K562 (cell line): ENCODE measurements around the gene POU2F1. TPM values are rescaled to one million over a fixed set of nuclear protein-coding genes. Genes with fewer than 3 reads are reported as not detected.

Experiments
- ATAC-seq: fragments of 200-7000 bp; cut with Tn5 transposase; 3 replicates; pipeline ENCODE4 v1.9.1; 2020; ENCODE audit warnings: moderate library complexity
- BruUV-seq: library from RNA; stranded (reverse); fragments of 400-500 nt; replicated peaks from 2 replicates; lab custom pipeline; 2021; lab: Mats Ljungman, UMichigan
- CTCF ChIA-PET: fragments of 300-600 bp; formaldehyde crosslinking; extraction: SDS; loops from one replicate; lab custom pipeline; 2021; ENCODE audit warnings: low intra/inter-chr PET ratio; lab: Yijun Ruan, JAX
- POLR2A ChIA-PET: fragments of 300-600, 350-650 bp; sonication (Branson Sonifier 250); formaldehyde crosslinking; extraction: SDS; loops from one replicate; lab custom pipeline; 2021; ENCODE audit warnings: antibody characterized with exemption, inconsistent platforms; lab: Yijun Ruan, JAX
- DNase-seq, 4 experiments: peaks; one replicate each; pipeline versions ENCODE4 v3.0.0 to v3.0.0-alpha.2; 2011 to 2018; ENCODE audit warnings: low spot score in 3 of 4, mixed read lengths in 3 of 4; ENCODE audit errors: extremely low read depth in 1 of 4
- FAIRE-seq: peaks from 2 replicates; lab custom pipeline; 2011; peaks lifted over from hg19 to GRCh38; lab: Jason Lieb, UNC
- H2AFZ ChIP-seq: 2 replicates; pipeline ENCODE4 v1.6.0; 2011; ENCODE audit warnings: low read depth, low read length, control low read depth, inconsistent platforms
- H3K27ac ChIP-seq: fragments of 200-600 bp; 3 replicates; pipeline ENCODE4 v1.8.0; 2011; ENCODE audit warnings: low read depth, mild to moderate bottlenecking, control low read depth, inconsistent platforms, low read length, moderate library complexity, mixed read lengths; ENCODE audit errors: extremely low read depth
- H3K27me3 ChIP-seq, 2 experiments: fragments of 300-600 bp in 1 of 2; 2 replicates in 1 of 2; 3 replicates in 1 of 2; pipeline versions ENCODE4 v1.6.0 to v1.8.0; 2011; ENCODE audit warnings: inconsistent platforms in 2 of 2, low read length in 2 of 2, mild to moderate bottlenecking in 1 of 2, mixed read lengths in 1 of 2, moderate library complexity in 1 of 2; ENCODE audit not compliant: control insufficient read depth in 2 of 2, insufficient read depth in 2 of 2
- H3K36me3 ChIP-seq: fragments of 300-600 bp; 3 replicates; pipeline ENCODE4 v1.8.0; 2011; ENCODE audit warnings: mild to moderate bottlenecking, low read length, inconsistent platforms; ENCODE audit not compliant: control insufficient read depth, insufficient read depth
- H3K4me1 ChIP-seq, 2 experiments: fragments of 200-600 bp in 1 of 2; replicated peaks in 1 of 2; 2 replicates in 1 of 2; 3 replicates in 1 of 2; pipeline versions ENCODE4 v1.5.1 to v1.8.0; 2011; ENCODE audit warnings: inconsistent platforms in 2 of 2, low read length in 2 of 2, mild to moderate bottlenecking in 1 of 2, mixed read lengths in 1 of 2, moderate library complexity in 1 of 2; ENCODE audit not compliant: control insufficient read depth in 2 of 2, insufficient read depth in 2 of 2
- H3K4me2 ChIP-seq: 2 replicates; pipeline ENCODE4 v1.6.1; 2011; ENCODE audit warnings: low read length, control low read depth, inconsistent platforms, mixed read lengths; ENCODE audit not compliant: insufficient read depth
- H3K4me3 ChIP-seq: fragments of 200-600 bp; sonication (generic), shearing (Covaris generic); 2 replicates; pipeline ENCODE4 v1.5.1; 2016; ENCODE audit warnings: control low read depth, inconsistent platforms
- H3K79me2 ChIP-seq: fragments of 200-600 bp; 3 replicates; pipeline ENCODE4 v1.8.0; 2011; ENCODE audit warnings: low read length, inconsistent platforms; ENCODE audit not compliant: control insufficient read depth, insufficient read depth
- H3K9ac ChIP-seq, 2 experiments: 2 replicates each; pipeline versions ENCODE4 v1.6.0 to v1.6.1; 2011; ENCODE audit warnings: low read depth in 2 of 2, low read length in 2 of 2, control low read depth in 1 of 2, inconsistent platforms in 1 of 2, mild to moderate bottlenecking in 1 of 2, mixed read lengths in 1 of 2; ENCODE audit not compliant: insufficient read depth in 1 of 2
- H3K9me1 ChIP-seq: one replicate; pipeline ENCODE4 v1.6.0; 2011; ENCODE audit warnings: inconsistent platforms, mild to moderate bottlenecking, low read length, moderate library complexity; ENCODE audit not compliant: control insufficient read depth, insufficient read depth
- H3K9me3 ChIP-seq: replicated peaks from 2 replicates; pipeline ENCODE4 v1.5.1; 2011; ENCODE audit warnings: low read depth, low read length, inconsistent platforms; ENCODE audit not compliant: control insufficient read depth, insufficient read depth
- H4K20me1 ChIP-seq: replicated peaks from 2 replicates; pipeline ENCODE4 v1.6.1; 2011; ENCODE audit warnings: low read length, inconsistent platforms, mixed read lengths; ENCODE audit not compliant: control insufficient read depth, insufficient read depth
- EHMT2 ChIP-seq: fragments of 450-650 bp; IDR thresholded peaks from 2 replicates; pipeline ENCODE4 v1.6.1; 2018; ENCODE audit warnings: antibody characterized with exemption
- ERF ChIP-seq: fragments of 450-650 bp; formaldehyde crosslinking; IDR thresholded peaks from 2 replicates; pipeline ENCODE4 v1.4.0; 2020; ENCODE audit warnings: mild to moderate bottlenecking, mixed read lengths
- HLTF ChIP-seq: fragments of 450-650 bp; IDR thresholded peaks from 2 replicates; pipeline ENCODE4 v1.6.1; 2016
- RFX7 ChIP-seq: fragments of 250-450 bp; sonication (Bioruptor Pico); IDR thresholded peaks from 2 replicates; pipeline ENCODE4 v1.5.1; 2021; ENCODE audit warnings: mild to moderate bottlenecking
- XRCC4 ChIP-seq: IDR thresholded peaks from one replicate; pipeline ENCODE4 v1.6.1; 2011; ENCODE audit not compliant: insufficient read depth, insufficient read length; ENCODE audit errors: extremely low read depth
- ZNF239 ChIP-seq: fragments of 250-450 bp; sonication (Bioruptor Pico); IDR thresholded peaks from 2 replicates; pipeline ENCODE4 v1.4.0; 2020; ENCODE audit warnings: mild to moderate bottlenecking
- ZNF79 ChIP-seq: fragments of 250-450 bp; sonication (Bioruptor Pico); IDR thresholded peaks from 2 replicates; pipeline ENCODE4 v1.4.0; 2020; ENCODE audit warnings: low read depth, mild to moderate bottlenecking, moderate library complexity
- WGBS: fragments of 100-300 bp; shearing (Covaris generic); methylation state at CpG from one replicate; pipeline ENCODE4 v1.1.6; 2016; ENCODE audit warnings: low coverage, mixed read lengths; ENCODE audit not compliant: insufficient coverage; ENCODE audit errors: missing lambda C conversion rate; 5-methylcytosine and 5-hydroxymethylcytosine counted together
- in situ Hi-C: fragments of 300-500 bp; cut with MboI; formaldehyde crosslinking; loops from 4 replicates; pipeline ENCODE4 v1.15.0; 2018; ENCODE audit warnings: inconsistent platforms, mixed read lengths
- intact Hi-C: fragments of 100-400 bp; cut with micrococcal nuclease; formaldehyde crosslinking; loops from 2 replicates; pipeline ENCODE4 v1.14.2; 2022
- polyA plus RNA-seq, 8 experiments: library from polyadenylated mRNA; depleted of rRNA in 4 of 8; stranded (reverse) in 5 of 8; unstranded in 3 of 8; fragments of >200 nt; fragmentation: Nextera tagmentation in 2 of 8; fragmentation: Illumina TruSeq in 1 of 8; extraction: Ambion mirVana in 2 of 8; extraction: Trizol in 1 of 8; gene quantifications; 2 replicates each; pipeline versions ENCODE4 v1.2.1 to v1.2.3, GENCODE V29; 2011 to 2014; ENCODE audit warnings: inconsistent platforms in 1 of 8, missing spikeins in 1 of 8
- total RNA-seq, 7 experiments: library from RNA; depleted of rRNA in 6 of 7; stranded (reverse); fragments of >200 nt in 6 of 7; fragmentation: Illumina TruSeq in 2 of 7; extraction: Trizol in 2 of 7; gene quantifications; 2 replicates each; pipeline versions ENCODE4 v1.2.1 to v1.2.3, GENCODE V29; 2011 to 2021; ENCODE audit warnings: low replicate concordance in 1 of 7
- TF ChIP-seq, protein P1 (sequence below): IDR thresholded peaks from 2 replicates; pipeline ENCODE4 v1.6.1; 2011; ENCODE audit not compliant: insufficient read length; ENCODE audit errors: extremely low read depth
- TF ChIP-seq, protein P2 (sequence below): fragments of 450-650 bp; IDR thresholded peaks from 2 replicates; pipeline ENCODE4 v1.7.1; 2018; ENCODE audit warnings: mild to moderate bottlenecking, low read depth; ENCODE audit not compliant: partially characterized antibody
- TF ChIP-seq, protein P3 (sequence below): sonication (generic); formaldehyde crosslinking; IDR thresholded peaks from 2 replicates; pipeline ENCODE4 v1.8.0; 2023; ENCODE audit warnings: mild to moderate bottlenecking, missing genetic modification reagents
- TF ChIP-seq, protein P4 (sequence below): fragments of 250-450 bp; sonication (Bioruptor Pico); IDR thresholded peaks from 2 replicates; pipeline ENCODE4 v1.4.0; 2020
- TF ChIP-seq, protein P5 (sequence below): fragments of 450-650 bp; IDR thresholded peaks from 2 replicates; pipeline ENCODE4 v1.6.1; 2016

POU2F1 gene
- total and polyA plus RNA-seq, 9 of the 15 experiments (the other 6 are each of a cell fraction or from before 2014, with no cell fraction given): 2.6 to 22.3 (median 8.8) TPM

DNA sequence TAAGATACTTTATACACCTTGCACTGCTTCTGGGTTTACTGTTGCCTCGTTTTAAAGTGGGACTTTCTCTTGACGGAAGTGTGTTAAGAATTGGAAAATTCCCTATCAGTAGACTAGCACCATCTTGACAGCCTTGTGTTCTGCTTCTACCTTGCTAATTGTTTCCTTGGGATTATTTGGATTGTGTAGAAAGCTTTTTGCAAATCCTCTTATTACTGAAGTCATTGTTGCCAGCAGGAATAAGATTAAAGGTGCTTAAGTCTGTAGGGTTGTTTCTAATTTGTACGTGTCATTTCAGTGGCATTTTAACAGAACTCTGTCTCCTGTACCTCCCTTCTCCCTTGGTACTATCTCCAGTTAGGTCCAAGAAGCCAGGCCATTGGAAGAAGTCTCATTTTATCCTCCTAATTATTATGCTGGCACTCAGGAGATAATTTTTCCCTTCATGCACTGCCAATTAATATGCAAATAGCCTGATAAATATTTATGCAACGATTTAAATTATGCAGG is 107.7 kb downstream of the POU2F1 start (continued):
- TF ChIP-seq, protein P1, sequence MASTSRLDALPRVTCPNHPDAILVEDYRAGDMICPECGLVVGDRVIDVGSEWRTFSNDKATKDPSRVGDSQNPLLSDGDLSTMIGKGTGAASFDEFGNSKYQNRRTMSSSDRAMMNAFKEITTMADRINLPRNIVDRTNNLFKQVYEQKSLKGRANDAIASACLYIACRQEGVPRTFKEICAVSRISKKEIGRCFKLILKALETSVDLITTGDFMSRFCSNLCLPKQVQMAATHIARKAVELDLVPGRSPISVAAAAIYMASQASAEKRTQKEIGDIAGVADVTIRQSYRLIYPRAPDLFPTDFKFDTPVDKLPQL: no peak
- TF ChIP-seq, protein P2, sequence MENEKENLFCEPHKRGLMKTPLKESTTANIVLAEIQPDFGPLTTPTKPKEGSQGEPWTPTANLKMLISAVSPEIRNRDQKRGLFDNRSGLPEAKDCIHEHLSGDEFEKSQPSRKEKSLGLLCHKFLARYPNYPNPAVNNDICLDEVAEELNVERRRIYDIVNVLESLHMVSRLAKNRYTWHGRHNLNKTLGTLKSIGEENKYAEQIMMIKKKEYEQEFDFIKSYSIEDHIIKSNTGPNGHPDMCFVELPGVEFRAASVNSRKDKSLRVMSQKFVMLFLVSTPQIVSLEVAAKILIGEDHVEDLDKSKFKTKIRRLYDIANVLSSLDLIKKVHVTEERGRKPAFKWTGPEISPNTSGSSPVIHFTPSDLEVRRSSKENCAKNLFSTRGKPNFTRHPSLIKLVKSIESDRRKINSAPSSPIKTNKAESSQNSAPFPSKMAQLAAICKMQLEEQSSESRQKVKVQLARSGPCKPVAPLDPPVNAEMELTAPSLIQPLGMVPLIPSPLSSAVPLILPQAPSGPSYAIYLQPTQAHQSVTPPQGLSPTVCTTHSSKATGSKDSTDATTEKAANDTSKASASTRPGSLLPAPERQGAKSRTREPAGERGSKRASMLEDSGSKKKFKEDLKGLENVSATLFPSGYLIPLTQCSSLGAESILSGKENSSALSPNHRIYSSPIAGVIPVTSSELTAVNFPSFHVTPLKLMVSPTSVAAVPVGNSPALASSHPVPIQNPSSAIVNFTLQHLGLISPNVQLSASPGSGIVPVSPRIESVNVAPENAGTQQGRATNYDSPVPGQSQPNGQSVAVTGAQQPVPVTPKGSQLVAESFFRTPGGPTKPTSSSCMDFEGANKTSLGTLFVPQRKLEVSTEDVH: no peak

DNA sequence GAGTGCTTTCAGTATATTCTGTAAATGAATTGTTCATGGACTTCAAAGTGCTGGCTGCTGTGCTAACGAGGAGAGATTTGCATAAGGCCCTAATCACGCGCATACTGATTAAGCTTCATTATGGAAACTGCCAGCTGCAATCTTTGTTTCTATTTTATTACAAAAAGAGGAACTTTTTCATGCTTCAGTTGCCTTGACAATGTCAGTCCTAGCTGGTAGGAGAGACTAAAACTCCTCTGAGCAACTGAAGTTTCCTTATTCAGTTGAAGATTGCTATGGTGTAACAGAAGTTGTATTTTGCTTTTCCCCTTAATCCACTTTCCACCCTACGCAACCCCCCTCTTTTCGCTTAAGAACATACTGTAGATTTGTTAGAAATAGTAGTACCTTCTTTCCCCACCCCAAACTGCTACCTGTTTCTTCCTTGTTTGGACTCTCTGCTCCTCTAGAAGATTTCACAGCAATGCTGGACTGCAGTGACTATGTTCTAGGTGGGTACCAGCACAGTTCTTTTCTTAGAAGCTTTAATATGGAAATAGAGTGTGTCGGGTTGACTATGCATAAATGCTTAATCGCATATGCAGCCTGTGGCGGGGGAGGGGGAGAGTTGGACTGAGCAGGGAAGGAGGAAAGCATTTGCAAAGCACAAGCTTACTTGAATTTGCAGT is 108.3 kb downstream of the POU2F1 start:
- FAIRE-seq (no peak), ATAC-seq (peak; percentile 85), DNase-seq (peak in 2 of 4 experiments; percentile 35 to 55)
- Histone ChIP-seq H3K9me3 (no peaks in the 10 kb centered on the region), H2AFZ (peak overlapping the region; percentile 52), H4K20me1 (no peaks in the 10 kb centered on the region), H3K9ac (no peak overlapping the region), H3K27me3 (no peaks in the 10 kb centered on the region), H3K4me2 (peak overlapping the region; percentile 7; the same call in 1 of the 2 replicates), H3K36me3 (no peaks in the 10 kb centered on the region), H3K27ac (peak overlapping the region; percentile 38; the same call in 1 of the 3 replicates), H3K4me1 (peaks cover 0 to 22% of the 10 kb centered on the region in 2 experiments; a peak in 2 of 5 replicates), H3K9me1 (no peaks in the 10 kb centered on the region), H3K79me2 (0 out of 3 replicates have a peak, but pooled peaks cover 3% of the 10 kb centered on the region), H3K4me3 (no peak overlapping the region)
- POLR2A ChIA-PET: interaction anchor here (0.7 to 1.5 kb wide), 4 partner anchors 9 to 49 kb away, joined by 3 to 6 read pairs (median 4); no protein-coding TSS in a partner anchor
- intact Hi-C loops: no loop called here
- in situ Hi-C loops: no loop called here
- 27% methylated on average over 8 of the region's 8 CpGs for WGBS
- CTCF ChIA-PET: no interaction called here
- BruUV-seq: no TSS peak
- TF ChIP-seq ZNF239 (CRISPR knock-in tag) (no peak), ZNF79 (no peak), ERF (CRISPR knock-in tag) (no peak), EHMT2 (no peak), RFX7 (no peak), XRCC4 (no peak), HLTF (no peak)
- TF ChIP-seq, protein P3, sequence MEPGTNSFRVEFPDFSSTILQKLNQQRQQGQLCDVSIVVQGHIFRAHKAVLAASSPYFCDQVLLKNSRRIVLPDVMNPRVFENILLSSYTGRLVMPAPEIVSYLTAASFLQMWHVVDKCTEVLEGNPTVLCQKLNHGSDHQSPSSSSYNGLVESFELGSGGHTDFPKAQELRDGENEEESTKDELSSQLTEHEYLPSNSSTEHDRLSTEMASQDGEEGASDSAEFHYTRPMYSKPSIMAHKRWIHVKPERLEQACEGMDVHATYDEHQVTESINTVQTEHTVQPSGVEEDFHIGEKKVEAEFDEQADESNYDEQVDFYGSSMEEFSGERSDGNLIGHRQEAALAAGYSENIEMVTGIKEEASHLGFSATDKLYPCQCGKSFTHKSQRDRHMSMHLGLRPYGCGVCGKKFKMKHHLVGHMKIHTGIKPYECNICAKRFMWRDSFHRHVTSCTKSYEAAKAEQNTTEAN (CRISPR knock-in tag): no peak
- TF ChIP-seq, protein P4, sequence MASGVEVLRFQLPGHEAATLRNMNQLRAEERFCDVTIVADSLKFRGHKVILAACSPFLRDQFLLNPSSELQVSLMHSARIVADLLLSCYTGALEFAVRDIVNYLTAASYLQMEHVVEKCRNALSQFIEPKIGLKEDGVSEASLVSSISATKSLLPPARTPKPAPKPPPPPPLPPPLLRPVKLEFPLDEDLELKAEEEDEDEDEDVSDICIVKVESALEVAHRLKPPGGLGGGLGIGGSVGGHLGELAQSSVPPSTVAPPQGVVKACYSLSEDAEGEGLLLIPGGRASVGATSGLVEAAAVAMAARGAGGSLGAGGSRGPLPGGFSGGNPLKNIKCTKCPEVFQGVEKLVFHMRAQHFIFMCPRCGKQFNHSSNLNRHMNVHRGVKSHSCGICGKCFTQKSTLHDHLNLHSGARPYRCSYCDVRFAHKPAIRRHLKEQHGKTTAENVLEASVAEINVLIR (CRISPR knock-in tag): no peak
- TF ChIP-seq, protein P5, sequence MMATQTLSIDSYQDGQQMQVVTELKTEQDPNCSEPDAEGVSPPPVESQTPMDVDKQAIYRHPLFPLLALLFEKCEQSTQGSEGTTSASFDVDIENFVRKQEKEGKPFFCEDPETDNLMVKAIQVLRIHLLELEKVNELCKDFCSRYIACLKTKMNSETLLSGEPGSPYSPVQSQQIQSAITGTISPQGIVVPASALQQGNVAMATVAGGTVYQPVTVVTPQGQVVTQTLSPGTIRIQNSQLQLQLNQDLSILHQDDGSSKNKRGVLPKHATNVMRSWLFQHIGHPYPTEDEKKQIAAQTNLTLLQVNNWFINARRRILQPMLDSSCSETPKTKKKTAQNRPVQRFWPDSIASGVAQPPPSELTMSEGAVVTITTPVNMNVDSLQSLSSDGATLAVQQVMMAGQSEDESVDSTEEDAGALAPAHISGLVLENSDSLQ: peak; percentile 53; the same call in 1 of the 2 replicates
